ENCODE data around the gene PLCD1.
A peak's percentile ranks its signal among the peaks of the same experiment; 100 is the strongest.

The PLCD1 gene

DNA sequence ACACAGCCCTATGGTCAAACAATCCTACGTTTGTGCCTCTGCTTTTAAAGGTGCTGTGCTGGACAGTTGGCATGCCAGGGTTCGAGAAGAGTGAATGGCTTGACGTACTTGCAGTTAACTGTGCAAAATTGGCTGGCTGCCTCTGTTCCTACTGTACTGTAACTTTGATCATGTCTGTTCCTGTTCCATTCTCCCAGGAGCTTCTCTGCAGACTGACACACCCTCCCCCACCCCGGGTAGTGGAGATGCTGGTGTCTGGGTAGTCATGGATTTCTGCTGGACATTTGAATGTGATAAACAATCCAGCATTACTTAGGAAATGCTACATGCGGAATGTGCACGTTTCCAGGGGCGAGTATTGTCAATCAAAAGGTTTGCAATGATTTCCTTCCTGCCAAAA is 45.4 kb downstream of the PLCD1 start:
- TF ChIP-seq CTCF (IDR thresholded peaks at IDR 0.05; ENCODE audit: insufficient read depth, low read depth, low read length, missing control alignments): no peak
- DNase-seq (ENCODE audit: low read depth): peak; percentile 78
- no peak overlapping the region for H3K4me3 ChIP-seq (ENCODE audit: low read length)

DNA sequence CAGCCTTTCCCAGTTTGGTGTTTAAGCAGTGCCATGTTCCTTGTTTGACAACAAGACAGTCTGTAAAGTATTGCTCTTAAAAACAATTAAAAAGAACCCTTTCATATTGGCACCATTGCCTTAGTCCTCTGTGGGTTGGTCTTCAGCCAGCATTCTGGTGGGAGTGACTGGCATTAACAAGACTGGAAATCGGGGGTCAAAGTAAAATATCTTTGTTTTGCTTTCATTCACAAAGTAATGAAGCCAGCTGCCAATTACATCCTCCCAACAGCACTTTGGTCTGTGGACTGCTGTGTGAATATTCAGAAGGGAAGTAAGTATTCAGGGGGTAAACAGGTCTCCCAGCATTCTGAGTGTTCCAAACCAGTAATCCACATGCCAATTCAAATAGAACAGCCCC is 47.1 kb downstream of the PLCD1 start:
- no peak for DNase-seq (ENCODE audit: low read depth)
- TF ChIP-seq CTCF (IDR thresholded peaks at IDR 0.05; ENCODE audit: insufficient read depth, low read depth, low read length, missing control alignments): no peak

DNA sequence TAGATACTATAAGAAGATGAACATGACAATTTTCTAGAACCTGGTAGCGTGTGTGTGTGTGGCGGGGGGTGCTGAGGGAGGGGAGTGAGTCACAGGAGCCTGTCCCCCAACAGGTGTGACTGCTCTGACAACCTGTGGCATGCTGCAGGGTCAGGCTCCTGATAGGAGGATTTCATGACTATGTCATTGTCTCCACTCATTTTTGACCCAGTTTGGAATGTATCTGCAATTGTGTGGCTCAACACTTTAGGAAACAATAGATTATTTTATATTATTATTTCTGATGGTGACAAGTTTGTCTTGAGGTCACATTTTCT is 48.1 kb downstream of the PLCD1 start:
- TF ChIP-seq CTCF (IDR thresholded peaks at IDR 0.05; ENCODE audit: insufficient read depth, low read depth, low read length, missing control alignments): no peak
- no peak overlapping the region for H3K4me3 ChIP-seq (ENCODE audit: low read length)
- no peak for DNase-seq (ENCODE audit: low read depth)

More for the DNA sequence above, 47.1 kb downstream of the PLCD1 start:
- no peak overlapping the region for H3K4me3 ChIP-seq (ENCODE audit: low read length)

DNA sequence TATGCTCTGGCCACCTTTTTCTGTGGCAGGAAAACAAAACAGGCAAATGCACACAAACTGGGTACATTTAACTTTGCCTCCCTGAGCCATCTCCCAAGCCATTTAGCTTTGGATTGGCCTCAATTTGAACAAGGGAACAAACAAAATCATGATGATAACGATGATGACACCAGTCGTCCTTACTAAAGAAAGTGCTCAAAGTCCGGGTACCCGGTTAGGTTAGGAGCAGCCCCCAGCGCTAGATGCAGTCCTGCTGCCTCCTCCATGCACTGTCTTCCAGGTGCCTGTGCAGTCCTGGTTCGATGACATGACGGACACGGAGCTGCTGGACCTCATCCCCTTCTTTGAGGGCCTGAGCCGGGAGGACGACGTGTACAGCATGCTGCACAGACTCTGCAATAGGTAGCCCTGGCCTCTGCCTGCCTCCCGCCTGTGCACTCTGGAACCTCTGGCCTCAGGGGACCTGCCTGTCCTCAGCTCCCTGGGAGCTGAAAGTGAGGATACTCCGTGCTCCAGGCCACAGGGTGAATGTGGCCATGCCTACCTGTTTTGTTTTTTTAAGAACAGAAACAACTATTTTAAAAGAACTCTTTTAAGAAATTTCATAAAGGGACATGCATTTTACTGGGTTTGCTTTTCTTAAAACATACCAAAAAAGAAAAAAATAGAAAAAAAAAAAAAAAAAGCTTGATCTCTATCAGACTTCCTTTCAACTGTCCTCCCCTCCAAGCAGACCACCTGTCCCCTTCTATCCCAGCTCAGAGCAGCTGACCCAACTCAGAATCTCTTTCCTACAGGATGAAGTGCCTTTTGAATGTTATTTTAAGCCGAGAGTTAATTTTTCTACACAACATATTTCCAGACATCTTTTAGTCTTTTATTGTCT is 48.7 kb downstream of the PLCD1 start:
- TF ChIP-seq CTCF (IDR thresholded peaks at IDR 0.05; ENCODE audit: insufficient read depth, low read depth, low read length, missing control alignments): no peak
- no peak overlapping the region for H3K4me3 ChIP-seq (ENCODE audit: low read length)
- no peak for DNase-seq (ENCODE audit: low read depth)

DNA sequence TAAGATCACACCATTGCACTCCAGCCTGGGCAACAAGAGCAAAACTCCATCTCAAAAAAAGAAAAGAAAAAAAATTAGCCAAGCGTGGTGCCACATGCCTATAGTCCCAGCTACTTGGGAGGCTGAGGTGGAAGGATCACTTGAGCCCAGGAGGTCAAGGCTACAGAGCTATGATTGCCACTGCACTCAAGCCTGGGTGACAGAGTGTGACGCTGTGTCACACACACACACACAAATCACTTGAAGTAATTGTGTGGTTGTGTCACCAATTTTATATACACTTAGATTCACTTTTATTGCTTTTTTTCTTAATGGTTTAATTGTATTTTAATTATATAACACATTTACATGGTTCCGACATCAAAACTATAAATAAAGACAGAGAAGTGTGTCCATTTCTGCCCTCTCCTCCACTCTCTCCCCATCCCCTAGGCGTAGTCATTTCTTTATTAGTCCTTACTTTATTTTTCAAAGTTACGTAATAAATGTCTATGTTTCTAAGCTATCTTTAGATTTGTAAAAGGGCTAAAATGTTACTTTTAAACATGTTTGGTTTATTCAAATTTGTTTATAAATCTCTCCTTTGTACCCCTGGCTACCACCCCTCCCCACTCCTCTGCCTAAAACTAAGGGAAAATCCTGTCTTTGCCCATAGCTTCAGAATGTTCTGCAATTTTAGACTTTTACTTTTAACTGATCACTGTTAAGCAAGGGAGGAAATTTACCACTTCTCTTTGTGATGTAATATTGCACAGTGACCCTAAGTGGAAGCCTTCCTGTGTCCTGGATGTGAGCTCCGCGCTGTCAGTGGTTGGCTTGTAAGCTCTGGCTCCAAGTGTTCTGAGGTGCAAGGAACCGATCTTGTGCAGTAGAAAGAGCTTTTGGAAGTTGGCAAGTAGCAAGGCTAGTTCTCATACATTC is 49.6 kb downstream of the PLCD1 start:
- TF ChIP-seq CTCF (IDR thresholded peaks at IDR 0.05; ENCODE audit: insufficient read depth, low read depth, low read length, missing control alignments): no peak
- no peak for DNase-seq (ENCODE audit: low read depth)
- no peak overlapping the region for H3K4me3 ChIP-seq (ENCODE audit: low read length)

DNA sequence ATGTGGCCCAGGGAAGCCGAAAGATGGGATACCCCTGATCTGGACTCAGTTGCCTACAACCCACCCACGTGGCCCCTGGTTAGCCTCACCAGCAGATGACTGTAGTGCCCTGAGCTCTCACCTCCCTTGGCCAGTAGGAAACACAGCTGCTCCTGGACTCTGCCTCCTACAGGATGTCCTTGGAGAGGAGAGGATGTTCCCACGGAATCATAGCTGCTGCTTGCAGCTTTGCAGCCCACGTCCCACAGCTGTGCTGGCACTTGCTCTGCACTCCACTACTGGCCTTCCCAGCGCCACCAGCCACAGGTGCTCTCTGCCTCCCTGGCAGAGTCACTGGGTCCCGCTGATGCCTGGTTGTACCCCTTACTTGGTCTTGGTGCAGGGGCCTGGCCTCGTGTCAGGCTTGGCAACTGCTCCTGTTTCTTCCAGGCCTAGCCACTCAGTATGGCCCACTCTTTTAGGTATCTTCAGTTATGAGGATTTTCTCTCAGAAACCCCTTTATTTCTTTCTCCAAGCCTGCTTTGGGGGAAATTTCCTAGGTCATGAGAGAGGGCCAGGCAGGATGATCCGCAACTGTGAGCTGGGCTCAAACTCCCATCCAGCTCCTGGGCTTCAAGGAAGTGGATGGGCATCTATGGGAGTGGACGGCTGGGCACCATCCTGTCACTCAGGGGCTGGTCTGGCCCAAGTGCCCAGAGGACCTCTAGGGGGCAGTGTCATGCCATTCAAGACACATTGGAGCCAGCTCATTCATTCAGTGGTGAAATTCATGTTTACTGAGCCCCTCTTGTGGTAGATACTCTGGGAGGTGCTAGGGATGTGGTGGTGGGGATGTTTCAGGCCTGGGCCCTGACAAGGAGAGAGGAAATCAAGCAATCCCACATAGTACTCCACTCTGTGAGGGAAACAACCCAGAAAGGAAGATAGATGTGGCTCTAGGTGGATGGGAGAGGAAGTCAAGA is 55.0 kb downstream of the PLCD1 start:
- DNase-seq (ENCODE audit: low read depth): peak; percentile 67
- TF ChIP-seq CTCF (IDR thresholded peaks at IDR 0.05; ENCODE audit: insufficient read depth, low read depth, low read length, missing control alignments): peak; percentile 78
- H3K4me3 ChIP-seq (ENCODE audit: low read length): no peak overlapping the region

Data from epithelial cell of esophagus (primary cell).